GM12878 (cell line): Measurements from ENCODE around the gene SLC9C1. TPM values are rescaled to one million over a fixed set of nuclear protein-coding genes. Genes with fewer than 3 reads are reported as not detected.
A peak's percentile ranks its signal among the peaks of the same experiment; 100 is the strongest.

Experiments
- ATAC-seq: fragments of 200-7000 bp; cut with Tn5 transposase; 3 replicates; pipeline ENCODE4 v1.9.1; 2020; ENCODE audit warnings: mild to moderate bottlenecking, moderate library complexity
- BruUV-seq: library from RNA; stranded (reverse); fragments of 400-500 nt; replicated peaks from 2 replicates; lab custom pipeline; 2021; lab: Mats Ljungman, UMichigan
- CTCF ChIA-PET: fragments of 300-600 bp; sonication (Branson Sonifier 250); formaldehyde crosslinking; extraction: SDS; loops from one replicate; lab custom pipeline; 2021; ENCODE audit warnings: inconsistent platforms; lab: Yijun Ruan, JAX
- POLR2A ChIA-PET: fragments of 350-600 bp; formaldehyde crosslinking; extraction: SDS; loops from one replicate; lab custom pipeline; 2021; ENCODE audit warnings: inconsistent platforms; lab: Charles Lee
- RAD21 ChIA-PET: fragments of 300-600 bp; sonication (Branson Sonifier 250); formaldehyde crosslinking; loops from one replicate; lab custom pipeline; 2023; ENCODE audit warnings: antibody characterized with exemption; ENCODE audit not compliant: unreplicated experiment; lab: Charles Lee
- SMC1A ChIA-PET: fragments of 300-600 bp; sonication (Branson Sonifier 250); formaldehyde crosslinking; loops from one replicate; lab custom pipeline; 2023; ENCODE audit not compliant: unreplicated experiment, uncharacterized antibody; lab: Charles Lee
- DNase-seq: peaks from one replicate; pipeline ENCODE4 v3.0.0-alpha.2; 2011; ENCODE audit warnings: low read depth, low spot score
- FAIRE-seq: peaks from 3 replicates; lab custom pipeline; 2011; peaks lifted over from hg19 to GRCh38; lab: Jason Lieb, UNC
- H2AFZ ChIP-seq: 2 replicates; pipeline ENCODE4 v1.6.0; 2011; ENCODE audit warnings: low read depth, low read length, control low read depth; ENCODE audit not compliant: control insufficient read depth
- H3K27ac ChIP-seq: 2 replicates; pipeline ENCODE4 v1.5.1; 2011; ENCODE audit warnings: control low read depth; ENCODE audit not compliant: control insufficient read depth, insufficient read depth
- H3K27me3 ChIP-seq, 2 experiments: replicated peaks in 1 of 2; 2 replicates each; pipeline versions ENCODE4 v1.6.0 to v1.6.1; 2011; ENCODE audit warnings: low read length in 1 of 2; ENCODE audit not compliant: control insufficient read depth in 2 of 2, insufficient read depth in 2 of 2
- H3K36me3 ChIP-seq, 2 experiments: 2 replicates each; pipeline ENCODE4 v1.5.1; 2011; ENCODE audit warnings: low read length in 1 of 2; ENCODE audit not compliant: control insufficient read depth in 2 of 2, insufficient read depth in 2 of 2
- H3K4me1 ChIP-seq: 2 replicates; pipeline ENCODE4 v1.6.1; 2011; ENCODE audit warnings: mild to moderate bottlenecking, low read length, moderate library complexity, mixed read lengths; ENCODE audit not compliant: control insufficient read depth, insufficient read depth
- H3K4me2 ChIP-seq: 2 replicates; pipeline ENCODE4 v1.6.0; 2011; ENCODE audit warnings: control low read depth; ENCODE audit not compliant: control insufficient read depth, insufficient read depth
- H3K4me3 ChIP-seq: fragments of 200-600 bp; sonication (generic); 2 replicates; pipeline ENCODE4 v1.5.1; 2016
- H3K79me2 ChIP-seq: 2 replicates; pipeline ENCODE4 v1.6.0; 2011; ENCODE audit warnings: low read length; ENCODE audit not compliant: control insufficient read depth, insufficient read depth
- H3K9ac ChIP-seq: 2 replicates; pipeline ENCODE4 v1.8.0; 2011; ENCODE audit warnings: low read length, control low read depth, mixed read lengths; ENCODE audit not compliant: control insufficient read depth, insufficient read depth
- H3K9me3 ChIP-seq: replicated peaks from 3 replicates; pipeline ENCODE4 v1.5.1; 2011; ENCODE audit warnings: mild to moderate bottlenecking, low read length; ENCODE audit not compliant: control insufficient read depth, insufficient read depth
- H4K20me1 ChIP-seq: 2 replicates; pipeline ENCODE4 v1.6.0; 2011; ENCODE audit not compliant: control insufficient read depth, insufficient read depth
- BCL3 ChIP-seq: IDR thresholded peaks from 2 replicates; pipeline ENCODE4 v1.6.1; 2011; ENCODE audit warnings: borderline replicate concordance, low read depth, mild to moderate bottlenecking, moderate library complexity, low read length; ENCODE audit not compliant: insufficient read depth, poor library complexity, severe bottlenecking
- EED ChIP-seq: sonication (generic); IDR thresholded peaks from 2 replicates; pipeline ENCODE4 v1.6.1; 2016; ENCODE audit warnings: antibody characterized with exemption, low read depth
- HCFC1 ChIP-seq: fragments of 150-350 bp; IDR thresholded peaks from 2 replicates; pipeline ENCODE4 v1.6.1; 2014; ENCODE audit warnings: low read length
- MTA3 ChIP-seq: IDR thresholded peaks from 2 replicates; pipeline ENCODE4 v1.6.1; 2012; ENCODE audit warnings: low read length, inconsistent platforms, borderline replicate concordance
- MYB ChIP-seq: fragments of 150-350 bp; IDR thresholded peaks from 2 replicates; pipeline ENCODE4 v1.6.1; 2014; ENCODE audit warnings: mild to moderate bottlenecking, low read depth, low read length, borderline replicate concordance
- PKNOX1 ChIP-seq: fragments of 450-650 bp; IDR thresholded peaks from 2 replicates; pipeline ENCODE4 v1.6.1; 2016; ENCODE audit warnings: mild to moderate bottlenecking
- POLR2AphosphoS5 ChIP-seq: IDR thresholded peaks from 2 replicates; pipeline ENCODE4 v1.6.1; 2011; ENCODE audit warnings: mild to moderate bottlenecking, low read length, inconsistent platforms
- RB1 ChIP-seq: fragments of 450-650 bp; formaldehyde crosslinking; IDR thresholded peaks from 2 replicates; pipeline ENCODE4 v1.6.1; 2017; ENCODE audit warnings: mild to moderate bottlenecking, borderline replicate concordance
- TCF12 ChIP-seq: IDR thresholded peaks from 2 replicates; pipeline ENCODE4 v1.6.1; 2011; ENCODE audit warnings: low read depth, mild to moderate bottlenecking, low read length
- USF2 ChIP-seq: IDR thresholded peaks from 2 replicates; pipeline ENCODE4 v1.6.1; 2011; ENCODE audit warnings: low read depth, low read length, improper control_type of control experiment, borderline replicate concordance
- ZNF207 ChIP-seq: fragments of 450-650 bp; IDR thresholded peaks from 2 replicates; pipeline ENCODE4 v1.6.1; 2014; ENCODE audit warnings: antibody characterized with exemption, mild to moderate bottlenecking, borderline replicate concordance
- ZNF217 ChIP-seq: fragments of 450-650 bp; IDR thresholded peaks from 2 replicates; pipeline ENCODE4 v1.6.1; 2017; ENCODE audit warnings: antibody characterized with exemption, mild to moderate bottlenecking
- WGBS: methylation state at CpG from one replicate; pipeline ENCODE4 v1.1.6; 2016; ENCODE audit warnings: low lambda C conversion rate; ENCODE audit not compliant: insufficient replicate concordance, insufficient coverage; ENCODE audit errors: missing lambda C conversion rate; 5-methylcytosine and 5-hydroxymethylcytosine counted together
- in situ Hi-C: fragments of 300-500 bp; cut with MboI; formaldehyde crosslinking; loops from 9 replicates; pipeline ENCODE4 v1.14.3; 2018; ENCODE audit warnings: mixed read lengths
- intact Hi-C: fragments of 100-400 bp; cut with micrococcal nuclease; formaldehyde crosslinking; loops from one replicate; pipeline ENCODE4 v1.14.2; 2022; ENCODE audit not compliant: unreplicated experiment
- polyA plus RNA-seq, 11 experiments: library from polyadenylated mRNA; depleted of rRNA in 4 of 11; unstranded in 6 of 11; stranded (reverse) in 5 of 11; fragments of >200 nt; fragmentation: Nextera tagmentation in 4 of 11; fragmentation: Illumina TruSeq in 1 of 11; extraction: Ambion mirVana in 4 of 11; extraction: Trizol in 1 of 11; gene quantifications; 1 replicate in 1 of 11; 2 replicates in 10 of 11; pipeline versions ENCODE4 v1.2.1 to v1.2.3, GENCODE V29; 2011 to 2016; ENCODE audit warnings: inconsistent platforms in 2 of 11, missing spikeins in 2 of 11, low read depth in 1 of 11
- total RNA-seq, 4 experiments: library from RNA; depleted of rRNA in 3 of 4; stranded (reverse); fragments of >200 nt in 3 of 4; fragmentation: Illumina TruSeq in 1 of 4; extraction: Trizol in 1 of 4; gene quantifications; 2 replicates each; pipeline versions ENCODE4 v1.2.1 to v1.2.3, GENCODE V29; 2013 to 2021

The SLC9C1 gene
- total and polyA plus RNA-seq, 10 of the 15 experiments (the other 5 are each of a cell fraction or from before 2014, with no cell fraction given): not detected

GRCh38 chr3:112247350-112247749 lies 46.7 kb downstream of the SLC9C1 start:
- Histone ChIP-seq H2AFZ (peak overlapping the region; percentile 43; the same call in 1 of the 2 replicates), H3K36me3 (no peaks in the 10 kb centered on the region), H3K27ac (no peak overlapping the region), H3K4me2 (peak overlapping the region; percentile 45; the same call in 1 of the 2 replicates), H3K9me3 (peaks cover 24% of the 10 kb centered on the region), H4K20me1 (no peaks in the 10 kb centered on the region), H3K4me3 (no peak overlapping the region), H3K9ac (no peak overlapping the region), H3K4me1 (peaks cover 21% of the 10 kb centered on the region), H3K79me2 (no peaks in the 10 kb centered on the region), H3K27me3 (no peaks in the 10 kb centered on the region)
- ATAC-seq (no peak; the same call in 2 of the 3 replicates), FAIRE-seq (no peak), DNase-seq (no peak)
- RAD21 ChIA-PET: interaction anchor here (0.5 to 1.5 kb wide), 2 partner anchors 102 to 110 kb away, joined by 4 to 7 read pairs; no protein-coding TSS in a partner anchor
- intact Hi-C loops: no loop called here
- no TSS peak for BruUV-seq
- TF ChIP-seq EED (no peak), TCF12 (no peak)
- WGBS: 51% methylated on average over 2 of the region's 2 CpGs
- in situ Hi-C loops: no loop called here
- SMC1A ChIA-PET: interaction anchor here (0.7 to 2.1 kb wide), 6 partner anchors 13 to 110 kb away, joined by 3 to 7 read pairs (median 3); partner anchors contain the start of gene CD200
- CTCF ChIA-PET: interaction anchor here (1.0 to 1.8 kb wide), 3 partner anchors 20 to 136 kb away, joined by 3 to 5 read pairs (median 4); no protein-coding TSS in a partner anchor
- POLR2A ChIA-PET: no interaction called here

GRCh38 chr3:112233083-112233482 lies 60.9 kb downstream of the SLC9C1 start:
- POLR2A ChIA-PET: no interaction called here
- CTCF ChIA-PET: interaction anchor here (2.0 kb wide), 1 partner anchor 60 kb away, joined by 7 read pairs; the partner anchor contains the start of gene SLC9C1
- Histone ChIP-seq H3K4me2 (no peak overlapping the region), H3K9me3 (no peaks in the 10 kb centered on the region), H3K79me2 (no peaks in the 10 kb centered on the region), H3K27me3 (no peaks in the 10 kb centered on the region), H3K4me1 (no peaks in the 10 kb centered on the region), H3K4me3 (no peak overlapping the region), H2AFZ (no peak overlapping the region), H3K9ac (no peak overlapping the region), H3K27ac (no peak overlapping the region), H3K36me3 (no peaks in the 10 kb centered on the region), H4K20me1 (no peaks in the 10 kb centered on the region)
- 86% methylated on average over 4 of the region's 4 CpGs for WGBS
- ATAC-seq (no peak), FAIRE-seq (no peak), DNase-seq (no peak)
- SMC1A ChIA-PET: interaction anchor here (0.7 kb wide), 1 partner anchor 33 kb away, joined by 3 read pairs; no protein-coding TSS in a partner anchor
- RAD21 ChIA-PET: no interaction called here
- in situ Hi-C loops (no loop called here), intact Hi-C loops (loop anchor here (5.0 kb wide), 1 partner anchor 346 kb away; no protein-coding TSS in a partner anchor)
- no TSS peak for BruUV-seq
- TF ChIP-seq ZNF207 (no peak), USF2 (no peak), PKNOX1 (no peak), ZNF217 (no peak), BCL3 (no peak), MYB (no peak), POLR2AphosphoS5 (no peak), RB1 (no peak), MTA3 (no peak), HCFC1 (no peak)
